ENCODE measurements around the gene CNTN5.

The CNTN5 gene

DNA sequence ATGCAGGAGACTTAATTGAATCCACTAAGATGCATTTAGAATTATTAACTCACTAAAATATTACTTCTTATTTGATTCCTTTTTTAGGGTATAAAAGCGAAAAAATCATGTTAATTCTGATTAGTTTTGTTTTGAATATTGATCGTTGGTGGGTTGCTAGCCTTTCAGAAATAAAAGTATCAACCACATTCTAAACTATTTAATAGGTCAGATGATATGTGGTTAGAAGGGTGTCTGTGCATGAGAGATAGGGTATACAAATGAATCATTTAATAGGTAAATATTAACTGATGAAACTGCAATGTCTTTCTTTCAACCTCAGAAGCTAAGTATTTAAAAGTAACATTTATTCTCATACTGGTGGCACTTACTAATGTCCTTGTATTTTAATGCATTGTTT, 515.1 kb downstream of the CNTN5 start:
- Histone ChIP-seq H3K9me3 (ENCODE audit: control insufficient read depth, insufficient read depth, low read length) (no peaks in the 10 kb centered on the region), H3K4me1 (ENCODE audit: control insufficient read depth, insufficient read depth, low read length) (no peaks in the 10 kb centered on the region), H3K27me3 (ENCODE audit: control insufficient read depth, insufficient read depth, low read length) (no peaks in the 10 kb centered on the region), H3K36me3 (ENCODE audit: control insufficient read depth, insufficient read depth, low read length) (no peaks in the 10 kb centered on the region), H3K9ac (ENCODE audit: low read depth, low read length) (no peak overlapping the region), H3K4me3 (ENCODE audit: low read depth, low read length) (no peak overlapping the region)

GRCh38 chr11:99537681-99538080, 516.9 kb downstream of the CNTN5 start:
- Histone ChIP-seq H3K9me3 (ENCODE audit: control insufficient read depth, insufficient read depth, low read length) (no peaks in the 10 kb centered on the region), H3K36me3 (ENCODE audit: control insufficient read depth, insufficient read depth, low read length) (no peaks in the 10 kb centered on the region), H3K4me3 (ENCODE audit: low read depth, low read length) (no peak overlapping the region), H3K27me3 (ENCODE audit: control insufficient read depth, insufficient read depth, low read length) (no peaks in the 10 kb centered on the region), H3K4me1 (ENCODE audit: control insufficient read depth, insufficient read depth, low read length) (no peaks in the 10 kb centered on the region), H3K9ac (ENCODE audit: low read depth, low read length) (no peak overlapping the region)

DNA sequence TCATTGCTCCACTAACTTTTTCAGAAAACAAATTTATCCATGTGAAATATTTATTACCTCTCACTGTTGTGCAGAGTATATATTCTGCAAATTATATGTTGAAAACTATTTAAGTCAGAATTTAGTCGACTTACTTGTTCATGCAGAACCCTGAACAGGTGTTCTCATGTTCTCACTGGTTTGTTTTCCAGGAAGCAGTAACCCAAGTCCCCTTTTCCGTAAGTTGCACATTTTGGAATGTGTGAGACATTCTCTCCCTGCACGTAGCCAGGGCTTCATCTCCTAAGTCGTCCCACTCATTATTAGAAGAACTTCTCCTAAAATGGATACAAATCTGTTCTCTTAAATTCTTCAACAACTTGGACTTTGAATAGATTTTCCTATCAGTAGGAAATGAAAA, 524.9 kb downstream of the CNTN5 start:
- Histone ChIP-seq H3K36me3 (ENCODE audit: control insufficient read depth, insufficient read depth, low read length) (no peaks in the 10 kb centered on the region), H3K4me1 (ENCODE audit: control insufficient read depth, insufficient read depth, low read length) (no peaks in the 10 kb centered on the region), H3K9ac (ENCODE audit: low read depth, low read length) (no peak overlapping the region), H3K27me3 (ENCODE audit: control insufficient read depth, insufficient read depth, low read length) (no peaks in the 10 kb centered on the region), H3K9me3 (ENCODE audit: control insufficient read depth, insufficient read depth, low read length) (no peaks in the 10 kb centered on the region), H3K4me3 (ENCODE audit: low read depth, low read length) (no peak overlapping the region)

DNA sequence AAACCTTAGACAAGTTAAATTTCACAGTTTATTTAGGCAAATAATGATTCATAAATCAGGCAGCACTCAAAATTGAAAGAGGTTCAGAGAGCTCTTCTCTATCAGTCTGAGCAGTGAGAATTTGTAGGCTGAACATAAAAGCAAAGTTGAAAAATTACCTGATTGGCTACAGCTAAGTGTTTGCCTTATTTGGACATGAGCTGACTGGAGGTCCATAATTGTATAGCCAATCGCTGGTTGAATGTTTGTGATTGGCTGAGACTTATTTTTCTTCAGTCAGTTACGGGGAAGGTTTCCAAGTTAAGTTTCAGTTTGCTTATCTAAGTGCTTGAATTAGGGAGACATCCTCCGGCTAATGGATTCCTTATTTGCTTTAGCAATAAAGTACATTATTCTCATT, 527.5 kb downstream of the CNTN5 start:
- H3K4me1 ChIP-seq (ENCODE audit: control insufficient read depth, insufficient read depth, low read length): no peaks in the 10 kb centered on the region
- H3K36me3 ChIP-seq (ENCODE audit: control insufficient read depth, insufficient read depth, low read length): no peaks in the 10 kb centered on the region
- H3K4me3 ChIP-seq (ENCODE audit: low read depth, low read length): no peak overlapping the region
- H3K9me3 ChIP-seq (ENCODE audit: control insufficient read depth, insufficient read depth, low read length): no peaks in the 10 kb centered on the region
- no peaks in the 10 kb centered on the region for H3K27me3 ChIP-seq (ENCODE audit: control insufficient read depth, insufficient read depth, low read length)
- no peak overlapping the region for H3K9ac ChIP-seq (ENCODE audit: low read depth, low read length)

DNA sequence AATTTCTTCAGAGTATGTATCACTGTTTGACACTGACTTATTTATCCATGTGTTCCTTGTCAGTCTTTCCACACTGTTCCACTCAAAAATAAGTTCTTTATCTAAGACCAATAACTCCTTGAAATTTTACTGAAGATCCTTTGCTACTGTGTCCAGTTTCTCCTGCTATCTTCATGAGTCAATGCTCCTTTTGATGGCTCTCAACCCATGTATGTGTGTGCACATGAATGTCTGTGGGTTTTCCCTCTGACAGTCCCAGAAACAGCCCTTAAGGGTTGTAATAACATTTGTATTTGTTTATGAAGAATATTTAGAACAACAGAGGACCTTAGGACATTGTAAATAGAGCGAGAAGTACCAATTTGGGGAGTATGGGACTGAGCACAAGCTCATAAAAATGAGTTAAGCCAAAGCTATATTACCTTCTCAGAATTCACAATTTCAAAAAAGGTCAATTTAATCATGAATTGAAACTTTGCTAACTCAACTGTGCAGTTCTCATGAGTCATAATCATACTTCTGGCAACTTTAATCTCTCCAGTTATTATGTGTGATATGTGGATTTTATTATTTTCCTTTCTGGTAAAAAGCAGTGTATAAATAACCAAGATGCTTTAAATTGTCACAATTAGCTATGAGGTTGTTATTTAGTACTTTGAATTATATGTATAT, 533.6 kb downstream of the CNTN5 start:
- no peak overlapping the region for H3K9ac ChIP-seq (ENCODE audit: low read depth, low read length)

GRCh38 chr11:99555486-99555885, 534.7 kb downstream of the CNTN5 start:
- H3K4me3 ChIP-seq (ENCODE audit: low read depth, low read length): no peak overlapping the region
- H3K27me3 ChIP-seq (ENCODE audit: control insufficient read depth, insufficient read depth, low read length): no peaks in the 10 kb centered on the region
- H3K9ac ChIP-seq (ENCODE audit: low read depth, low read length): no peak overlapping the region
- no peaks in the 10 kb centered on the region for H3K36me3 ChIP-seq (ENCODE audit: control insufficient read depth, insufficient read depth, low read length)
- H3K9me3 ChIP-seq (ENCODE audit: control insufficient read depth, insufficient read depth, low read length): no peaks in the 10 kb centered on the region
- H3K4me1 ChIP-seq (ENCODE audit: control insufficient read depth, insufficient read depth, low read length): no peaks in the 10 kb centered on the region

More for the DNA sequence above, 533.6 kb downstream of the CNTN5 start:
- H3K9me3 ChIP-seq (ENCODE audit: control insufficient read depth, insufficient read depth, low read length): no peaks in the 10 kb centered on the region
- H3K36me3 ChIP-seq (ENCODE audit: control insufficient read depth, insufficient read depth, low read length): no peaks in the 10 kb centered on the region
- H3K27me3 ChIP-seq (ENCODE audit: control insufficient read depth, insufficient read depth, low read length): no peaks in the 10 kb centered on the region
- H3K4me3 ChIP-seq (ENCODE audit: low read depth, low read length): no peak overlapping the region
- no peaks in the 10 kb centered on the region for H3K4me1 ChIP-seq (ENCODE audit: control insufficient read depth, insufficient read depth, low read length)

DNA sequence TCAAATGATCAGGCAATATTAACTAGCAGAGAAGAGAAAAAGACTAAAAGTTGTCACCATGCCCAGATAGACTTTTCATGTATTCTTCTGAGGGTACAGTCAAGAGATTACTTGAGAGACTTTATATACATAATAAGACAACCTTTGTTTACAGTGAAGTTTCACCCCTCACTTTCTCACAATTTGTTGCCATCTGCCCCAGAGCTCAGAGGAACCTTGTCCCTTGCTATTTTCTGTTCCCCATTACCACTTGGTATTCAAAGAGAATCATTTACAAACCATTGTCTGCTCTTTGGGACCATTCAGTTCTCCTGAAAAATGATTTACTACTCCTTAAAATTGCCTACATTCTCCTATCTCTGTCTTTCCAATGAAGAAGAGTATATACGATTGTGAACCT, 544.6 kb downstream of the CNTN5 start:
- H3K27me3 ChIP-seq (ENCODE audit: control insufficient read depth, insufficient read depth, low read length): no peaks in the 10 kb centered on the region
- no peaks in the 10 kb centered on the region for H3K9me3 ChIP-seq (ENCODE audit: control insufficient read depth, insufficient read depth, low read length)
- H3K9ac ChIP-seq (ENCODE audit: low read depth, low read length): no peak overlapping the region
- no peak overlapping the region for H3K4me3 ChIP-seq (ENCODE audit: low read depth, low read length)
- no peaks in the 10 kb centered on the region for H3K4me1 ChIP-seq (ENCODE audit: control insufficient read depth, insufficient read depth, low read length)
- H3K36me3 ChIP-seq (ENCODE audit: control insufficient read depth, insufficient read depth, low read length): no peaks in the 10 kb centered on the region

DNA sequence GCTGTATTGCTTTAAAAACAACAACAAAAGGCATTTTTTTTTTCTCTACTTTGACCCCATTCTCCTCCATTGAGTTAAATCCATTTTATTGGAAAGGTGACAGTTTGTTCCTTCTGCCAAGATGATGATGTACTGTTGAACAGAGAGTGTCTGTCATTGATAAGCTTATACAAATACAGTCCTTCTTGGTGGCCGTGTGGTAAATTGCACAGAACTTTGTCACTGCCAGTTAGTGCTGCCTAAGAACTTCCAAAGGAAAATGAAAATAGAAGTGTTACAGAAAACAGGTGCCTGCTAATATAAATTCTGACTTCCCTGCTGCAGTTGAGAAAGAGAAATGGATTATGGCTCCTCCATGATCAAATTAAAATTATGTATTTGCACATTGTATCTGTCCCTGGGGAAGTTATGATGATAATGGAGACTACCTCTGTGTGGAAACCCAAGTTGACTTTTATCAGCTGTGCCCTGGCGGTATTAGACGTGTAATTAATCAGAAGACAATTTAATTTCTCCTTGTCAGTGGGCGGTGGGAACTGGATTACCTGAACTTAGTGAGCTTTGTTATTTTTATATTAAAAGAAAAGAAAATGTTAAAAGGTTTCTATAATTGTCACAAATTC, 546.7 kb downstream of the CNTN5 start:
- Histone ChIP-seq H3K9me3 (ENCODE audit: control insufficient read depth, insufficient read depth, low read length) (no peaks in the 10 kb centered on the region), H3K4me3 (ENCODE audit: low read depth, low read length) (no peak overlapping the region), H3K36me3 (ENCODE audit: control insufficient read depth, insufficient read depth, low read length) (no peaks in the 10 kb centered on the region), H3K4me1 (ENCODE audit: control insufficient read depth, insufficient read depth, low read length) (no peaks in the 10 kb centered on the region), H3K27me3 (ENCODE audit: control insufficient read depth, insufficient read depth, low read length) (no peaks in the 10 kb centered on the region), H3K9ac (ENCODE audit: low read depth, low read length) (no peak overlapping the region)

DNA sequence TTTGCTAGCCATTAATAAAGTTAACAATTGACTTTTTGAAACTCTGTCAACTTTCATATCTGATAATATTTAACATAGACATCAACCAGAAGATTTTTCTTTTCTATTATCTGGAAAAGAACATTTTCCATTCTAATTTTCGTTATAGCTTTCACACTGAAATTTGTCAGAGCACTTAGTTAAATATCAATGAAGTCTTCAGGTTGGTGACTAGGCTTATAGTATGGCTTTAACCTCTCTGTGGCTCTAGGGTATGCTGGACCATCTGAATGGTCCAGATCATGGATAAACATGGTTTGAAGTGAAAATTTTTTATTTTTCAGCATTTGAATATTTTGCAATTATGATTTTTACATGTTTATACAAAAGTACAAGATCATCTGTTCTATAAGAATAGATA, 548.1 kb downstream of the CNTN5 start:
- Histone ChIP-seq H3K36me3 (ENCODE audit: control insufficient read depth, insufficient read depth, low read length) (no peaks in the 10 kb centered on the region), H3K4me3 (ENCODE audit: low read depth, low read length) (no peak overlapping the region), H3K27me3 (ENCODE audit: control insufficient read depth, insufficient read depth, low read length) (no peaks in the 10 kb centered on the region), H3K9me3 (ENCODE audit: control insufficient read depth, insufficient read depth, low read length) (no peaks in the 10 kb centered on the region), H3K4me1 (ENCODE audit: control insufficient read depth, insufficient read depth, low read length) (no peaks in the 10 kb centered on the region), H3K9ac (ENCODE audit: low read depth, low read length) (no peak overlapping the region)

DNA sequence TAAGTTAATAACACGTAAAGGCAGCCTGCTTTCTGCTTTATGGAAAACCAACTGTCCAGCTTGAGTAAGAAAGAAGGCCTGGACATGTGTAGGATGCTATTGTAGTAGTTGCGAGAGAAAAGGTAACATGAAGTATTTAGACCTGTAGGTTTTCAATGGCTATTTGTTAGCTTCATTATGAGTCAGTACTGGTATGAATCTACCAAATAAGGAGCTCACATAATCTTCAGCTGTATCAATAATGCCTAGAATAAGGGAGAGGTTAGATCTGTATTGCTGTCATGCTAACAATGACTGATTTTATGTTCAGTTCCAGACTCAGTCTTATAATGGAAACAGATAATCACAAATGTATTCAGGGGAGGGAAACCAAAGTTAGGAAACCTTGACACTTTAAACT, 550.3 kb downstream of the CNTN5 start:
- no peaks in the 10 kb centered on the region for H3K9me3 ChIP-seq (ENCODE audit: control insufficient read depth, insufficient read depth, low read length)
- H3K4me3 ChIP-seq (ENCODE audit: low read depth, low read length): no peak overlapping the region
- H3K9ac ChIP-seq (ENCODE audit: low read depth, low read length): no peak overlapping the region
- no peaks in the 10 kb centered on the region for H3K4me1 ChIP-seq (ENCODE audit: control insufficient read depth, insufficient read depth, low read length)
- no peaks in the 10 kb centered on the region for H3K27me3 ChIP-seq (ENCODE audit: control insufficient read depth, insufficient read depth, low read length)
- no peaks in the 10 kb centered on the region for H3K36me3 ChIP-seq (ENCODE audit: control insufficient read depth, insufficient read depth, low read length)

DNA sequence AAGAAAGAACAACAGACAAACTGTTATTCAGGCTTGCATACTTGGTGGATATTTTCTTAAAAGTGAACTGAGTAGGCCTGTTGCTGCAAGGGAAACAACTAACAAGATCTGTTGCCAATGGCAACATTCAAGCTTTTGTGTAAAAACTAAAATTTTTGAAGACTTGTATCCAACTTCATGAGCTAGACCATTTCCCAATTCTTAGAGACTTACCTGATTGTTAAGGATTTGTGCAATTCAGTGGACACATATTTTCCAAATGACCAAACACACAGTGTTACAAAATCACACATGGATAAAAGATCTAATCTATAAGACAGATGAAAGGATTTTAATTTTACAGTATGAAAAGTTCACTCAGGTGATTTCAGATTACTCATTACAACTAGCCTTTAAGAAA, 564.1 kb downstream of the CNTN5 start:
- no peak overlapping the region for H3K9ac ChIP-seq (ENCODE audit: low read depth, low read length)
- H3K27me3 ChIP-seq (ENCODE audit: control insufficient read depth, insufficient read depth, low read length): no peaks in the 10 kb centered on the region
- no peaks in the 10 kb centered on the region for H3K36me3 ChIP-seq (ENCODE audit: control insufficient read depth, insufficient read depth, low read length)
- no peak overlapping the region for H3K4me3 ChIP-seq (ENCODE audit: low read depth, low read length)
- no peaks in the 10 kb centered on the region for H3K4me1 ChIP-seq (ENCODE audit: control insufficient read depth, insufficient read depth, low read length)
- no peaks in the 10 kb centered on the region for H3K9me3 ChIP-seq (ENCODE audit: control insufficient read depth, insufficient read depth, low read length)

- Histone ChIP-seq H3K36me3 (ENCODE audit: control insufficient read depth, insufficient read depth, low read length) (no peaks in the 10 kb centered on the region), H3K9me3 (ENCODE audit: control insufficient read depth, insufficient read depth, low read length) (no peaks in the 10 kb centered on the region), H3K4me3 (ENCODE audit: low read depth, low read length) (no peak overlapping the region), H3K9ac (ENCODE audit: low read depth, low read length) (no peak overlapping the region), H3K4me1 (ENCODE audit: control insufficient read depth, insufficient read depth, low read length) (no peaks in the 10 kb centered on the region), H3K27me3 (ENCODE audit: control insufficient read depth, insufficient read depth, low read length) (no peaks in the 10 kb centered on the region)
Observed at GRCh38 chr11:99585606-99586005, 564.9 kb downstream of the CNTN5 start.
